Neutrophil (primary cell): ENCODE data around the gene LTF.

ENCODE experiments used
- H3K27ac ChIP-seq: fragments of 200-600 bp; sonication (generic); 2 replicates; pipeline ENCODE4 v1.5.1; 2016; ENCODE audit warnings: mild to moderate bottlenecking, moderate library complexity
- H3K27me3 ChIP-seq: fragments of 200-600 bp; sonication (generic); 2 replicates; pipeline ENCODE4 v1.6.0; 2016; ENCODE audit warnings: mild to moderate bottlenecking
- H3K36me3 ChIP-seq: fragments of 200-600 bp; sonication (generic); 2 replicates; pipeline ENCODE4 v1.5.1; 2017
- H3K4me1 ChIP-seq, 2 experiments: fragments of 200-600 bp in 1 of 2; sonication (generic) in 1 of 2; 1 replicate in 1 of 2; 2 replicates in 1 of 2; pipeline versions ENCODE4 v1.5.1 to v1.6.1; 2013 to 2016; ENCODE audit warnings: low read depth in 1 of 2, low read length in 1 of 2, mild to moderate bottlenecking in 1 of 2, moderate library complexity in 1 of 2; ENCODE audit not compliant: control insufficient read depth in 1 of 2, insufficient read depth in 1 of 2
- H3K4me3 ChIP-seq, 2 experiments: fragments of 200-600 bp in 1 of 2; sonication (generic) in 1 of 2; 1 replicate in 1 of 2; 2 replicates in 1 of 2; pipeline ENCODE4 v1.5.1; 2013 to 2016; ENCODE audit warnings: low read depth in 1 of 2, low read length in 1 of 2, mild to moderate bottlenecking in 1 of 2, moderate library complexity in 1 of 2
- H3K9me3 ChIP-seq: fragments of 200-600 bp; sonication (generic); 2 replicates; pipeline ENCODE4 v1.5.1; 2016
- CTCF ChIP-seq: fragments of 200-600 bp; sonication (generic); IDR thresholded peaks from 2 replicates; pipeline ENCODE4 v1.5.1; 2016; ENCODE audit warnings: antibody characterized with exemption

LTF gene

GRCh38 chr3:46462111-46462510 is 2.6 kb downstream of the LTF start:
- Histone ChIP-seq H3K36me3 (peaks cover 4% of the 10 kb centered on the region), H3K4me3 (peak overlapping the region; percentile 16 to 33), H3K27me3 (no peaks in the 10 kb centered on the region), H3K27ac (peak overlapping the region; percentile 88), H3K9me3 (no peaks in the 10 kb centered on the region), H3K4me1 (peaks cover 86% of the 10 kb centered on the region in 2 experiments)
- TF ChIP-seq CTCF = no peak

- no peak for TF ChIP-seq CTCF
- H3K4me3 ChIP-seq = no peak overlapping the region
- H3K27ac ChIP-seq = peak overlapping the region; percentile 88
- H3K9me3 ChIP-seq = no peaks in the 10 kb centered on the region
- H3K27me3 ChIP-seq = no peaks in the 10 kb centered on the region
- peaks cover 65 to 66% of the 10 kb centered on the region in 2 experiments for H3K4me1 ChIP-seq
- peaks cover 23% of the 10 kb centered on the region for H3K36me3 ChIP-seq
These were observed 4.7 kb downstream of the LTF start for GRCh38 chr3:46460051-46460450.

GRCh38 chr3:46456118-46456517 is 8.6 kb downstream of the LTF start:
- H3K4me1 ChIP-seq = peaks cover 26% of the 10 kb centered on the region in 2 experiments
- no peak for TF ChIP-seq CTCF
- peak overlapping the region; percentile 88 for H3K27ac ChIP-seq
- H3K27me3 ChIP-seq = no peaks in the 10 kb centered on the region
- H3K4me3 ChIP-seq = no peak overlapping the region
- H3K36me3 ChIP-seq = peaks cover 49% of the 10 kb centered on the region
- no peaks in the 10 kb centered on the region for H3K9me3 ChIP-seq

- no peak overlapping the region for H3K4me3 ChIP-seq
- peak overlapping the region; percentile 88 for H3K27ac ChIP-seq
These were observed 9.2 kb downstream of the LTF start for GRCh38 chr3:46455231-46456115.

GRCh38 chr3:46454606-46455005 is 10.1 kb downstream of the LTF start:
- TF ChIP-seq CTCF = no peak
- H3K4me1 ChIP-seq = peaks cover 11% of the 10 kb centered on the region in 2 experiments
- no peak overlapping the region for H3K4me3 ChIP-seq
- H3K27ac ChIP-seq = peak overlapping the region; percentile 88
- no peaks in the 10 kb centered on the region for H3K9me3 ChIP-seq
- peaks cover 62% of the 10 kb centered on the region for H3K36me3 ChIP-seq
- H3K27me3 ChIP-seq = no peaks in the 10 kb centered on the region

More at GRCh38 chr3:46455231-46456115, 9.2 kb downstream of the LTF start:
- H3K4me1 ChIP-seq = peaks cover 20% of the 10 kb centered on the region in 2 experiments
- no peak for TF ChIP-seq CTCF
- H3K27me3 ChIP-seq = no peaks in the 10 kb centered on the region
- H3K9me3 ChIP-seq = no peaks in the 10 kb centered on the region
- peaks cover 55% of the 10 kb centered on the region for H3K36me3 ChIP-seq
